Ovary (tissue), 9 donors: Measurements from ENCODE around the gene PROX1. TPM values are rescaled to one million over a fixed set of nuclear protein-coding genes. Genes with fewer than 3 reads are reported as not detected.
A peak's percentile ranks its signal among the peaks of the same experiment; 100 is the strongest.

Experiments used
- DNase-seq, 5 donors: peaks; one replicate each; pipeline ENCODE4 v3.0.0-alpha.2; 2019 to 2020
- H3K27ac ChIP-seq, 2 donors: fragments of 200-600 bp; one replicate each; pipeline versions ENCODE4 v1.5.1 to v1.8.0; 2019 to 2022
- H3K27me3 ChIP-seq: fragments of 200-600 bp; one replicate; pipeline ENCODE4 v1.8.0; 2022
- H3K36me3 ChIP-seq: fragments of 200-600 bp; sonication (generic); one replicate; pipeline ENCODE4 v1.5.1; 2019
- H3K4me1 ChIP-seq: one replicate; pipeline ENCODE4 v1.8.1; 2013; ENCODE audit warnings: mild to moderate bottlenecking, moderate library complexity; ENCODE audit not compliant: insufficient read depth
- H3K4me3 ChIP-seq: fragments of 200-600 bp; sonication (generic); one replicate; pipeline ENCODE4 v1.5.1; 2017
- H3K9me3 ChIP-seq, 2 donors: fragments of 200-600 bp in 1 of 2; sonication (generic) in 1 of 2; one replicate each; pipeline versions ENCODE4 v1.5.1 to v1.8.1; 2013 to 2019; ENCODE audit warnings: mild to moderate bottlenecking in 1 of 2, moderate library complexity in 1 of 2
- EP300 ChIP-seq: sonication (generic); formaldehyde crosslinking; IDR thresholded peaks from one replicate; pipeline ENCODE4 v1.6.1; 2017; ENCODE audit warnings: antibody characterized with exemption
- POLR2A ChIP-seq: fragments of 450-650 bp; IDR thresholded peaks from one replicate; pipeline ENCODE4 v1.6.1; 2017; ENCODE audit warnings: antibody characterized with exemption, mild to moderate bottlenecking, moderate library complexity
- WGBS, 3 donors: extraction: QIAGEN DNeasy Blood & Tissue Kit in 1 of 3; methylation state at CpG; one replicate each; pipeline versions ENCODE4 v1.1.5 to v1.1.7; 2013 to 2017; 5-methylcytosine and 5-hydroxymethylcytosine counted together
- intact Hi-C, 4 donors: fragments of 100-400 bp; cut with DNase I; formaldehyde crosslinking; loops; one replicate each; pipeline versions ENCODE4 v1.11.0 to v1.15.1; 2022 to 2023
- polyA plus RNA-seq, 2 donors: library from polyadenylated mRNA; stranded (reverse); fragments of 200-250 nt in 1 of 2; fragments of 350-450 nt in 1 of 2; fragmentation: Illumina TruSeq in 1 of 2; extraction: RNeasy Lipid Tissue Mini Kit (QIAGEN cat#74804) in 1 of 2; gene quantifications; one replicate each; pipeline ENCODE4 v1.2.3, GENCODE V29; 2013 to 2014
- total RNA-seq, 7 donors: library from RNA; depleted of rRNA in 2 of 7; stranded (reverse); fragments of >200 nt in 2 of 7; fragmentation: NEBNext Ultra II Directional in 3 of 7; extraction: Animal tissue kit (Norgen Biotek cat#: 25700) in 3 of 7; gene quantifications; one replicate each; pipeline versions ENCODE4 v1.1.0 to v1.2.4, GENCODE V29; 2016 to 2023
- TF ChIP-seq, protein P1 (sequence below), 3 donors: fragments of 450-650 bp in 2 of 3; fragments of 200-600 bp in 1 of 3; IDR thresholded peaks; one replicate each; pipeline versions ENCODE4 v1.5.1 to v1.8.0; 2016 to 2022; ENCODE audit warnings: antibody characterized with exemption in 3 of 3, mild to moderate bottlenecking in 1 of 3
- donor health status: DM: no; HTN: no; CAD: no; lungs with moderate emphysema.
- donor health status: DM: no; HTN: no; CAD: no.
- donor health status: Bipolar disorder and iron deficiency.
- donor health status: DM: yes; HTN: yes; CAD: no.
- donor health status: DM: no; HTN: no; CAD: no.
- donor health status: DM: yes; HTN: yes; CAD: no.

The PROX1 gene
- total and polyA plus RNA-seq, 9 donors = 3.6 to 23.6 (median 13.2) TPM

DNA sequence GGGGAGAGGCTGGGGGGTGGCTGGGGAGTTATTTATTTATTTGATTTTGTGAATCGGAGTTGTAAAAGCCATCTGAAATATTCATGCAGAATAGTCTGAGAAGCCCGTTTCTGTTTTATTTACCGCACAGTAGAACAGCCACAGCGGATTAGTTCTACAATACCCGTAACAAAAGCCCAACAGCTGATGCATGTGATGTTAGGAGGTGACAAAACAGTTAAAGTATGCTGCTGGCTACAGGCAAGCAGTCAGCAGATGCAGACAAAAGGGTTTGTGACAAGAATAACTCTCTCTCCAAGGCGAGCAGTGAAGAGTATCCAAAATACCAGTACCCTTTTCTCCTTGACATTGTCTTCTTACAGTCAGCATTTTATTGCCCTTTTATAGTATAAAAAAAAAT, 42.0 kb downstream of the PROX1 start:
- Histone ChIP-seq H3K9me3 (no peaks in the 10 kb centered on the region), H3K27ac (peak overlapping the region in 1 of 2 donors; percentile 68), H3K4me3 (no peak overlapping the region), H3K4me1 (peaks cover 18% of the 10 kb centered on the region), H3K27me3 (no peaks in the 10 kb centered on the region), H3K36me3 (no peaks in the 10 kb centered on the region)
- DNase-seq = no peak
- TF ChIP-seq EP300 = no peak
- TF ChIP-seq POLR2A = no peak
- TF ChIP-seq, protein P1, sequence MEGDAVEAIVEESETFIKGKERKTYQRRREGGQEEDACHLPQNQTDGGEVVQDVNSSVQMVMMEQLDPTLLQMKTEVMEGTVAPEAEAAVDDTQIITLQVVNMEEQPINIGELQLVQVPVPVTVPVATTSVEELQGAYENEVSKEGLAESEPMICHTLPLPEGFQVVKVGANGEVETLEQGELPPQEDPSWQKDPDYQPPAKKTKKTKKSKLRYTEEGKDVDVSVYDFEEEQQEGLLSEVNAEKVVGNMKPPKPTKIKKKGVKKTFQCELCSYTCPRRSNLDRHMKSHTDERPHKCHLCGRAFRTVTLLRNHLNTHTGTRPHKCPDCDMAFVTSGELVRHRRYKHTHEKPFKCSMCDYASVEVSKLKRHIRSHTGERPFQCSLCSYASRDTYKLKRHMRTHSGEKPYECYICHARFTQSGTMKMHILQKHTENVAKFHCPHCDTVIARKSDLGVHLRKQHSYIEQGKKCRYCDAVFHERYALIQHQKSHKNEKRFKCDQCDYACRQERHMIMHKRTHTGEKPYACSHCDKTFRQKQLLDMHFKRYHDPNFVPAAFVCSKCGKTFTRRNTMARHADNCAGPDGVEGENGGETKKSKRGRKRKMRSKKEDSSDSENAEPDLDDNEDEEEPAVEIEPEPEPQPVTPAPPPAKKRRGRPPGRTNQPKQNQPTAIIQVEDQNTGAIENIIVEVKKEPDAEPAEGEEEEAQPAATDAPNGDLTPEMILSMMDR (IDR thresholded peaks at IDR 0.05) = no peak
- WGBS, 3 donors = 52 to 80% (median 61%) methylated on average over 6 of the region's 6 CpGs
- intact Hi-C loops = no loop called here

DNA sequence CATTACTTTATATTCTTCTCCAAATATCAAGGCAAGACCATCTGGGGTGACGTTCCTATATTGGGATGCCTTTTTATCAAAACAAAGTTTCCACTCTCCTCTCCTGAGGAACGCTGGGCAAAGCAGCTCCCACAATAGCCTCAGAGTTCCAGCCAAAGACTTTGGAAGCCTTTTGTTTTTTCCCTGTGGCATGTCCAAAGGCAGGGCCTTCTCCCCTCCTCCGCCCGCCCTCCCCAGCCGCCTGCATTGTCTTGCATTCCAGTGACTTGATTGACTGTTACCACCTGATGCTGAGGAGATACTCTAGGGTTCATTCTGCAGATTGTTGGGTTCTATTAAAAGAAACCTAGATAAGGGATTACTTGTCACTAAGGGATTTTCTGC, 43.5 kb downstream of the PROX1 start:
- Histone ChIP-seq H3K27me3 (no peaks in the 10 kb centered on the region), H3K27ac (no peak overlapping the region), H3K4me1 (peaks cover 18% of the 10 kb centered on the region), H3K36me3 (no peaks in the 10 kb centered on the region), H3K9me3 (no peaks in the 10 kb centered on the region), H3K4me3 (no peak overlapping the region)
- TF ChIP-seq POLR2A (no peak), EP300 (no peak)
- TF ChIP-seq, protein P1 (IDR thresholded peaks at IDR 0.05) = no peak
- DNase-seq = no peak
- intact Hi-C loops = no loop called here
- WGBS, 3 donors = 82 to 85% (median 82%) methylated on average over 5 of the region's 5 CpGs

DNA sequence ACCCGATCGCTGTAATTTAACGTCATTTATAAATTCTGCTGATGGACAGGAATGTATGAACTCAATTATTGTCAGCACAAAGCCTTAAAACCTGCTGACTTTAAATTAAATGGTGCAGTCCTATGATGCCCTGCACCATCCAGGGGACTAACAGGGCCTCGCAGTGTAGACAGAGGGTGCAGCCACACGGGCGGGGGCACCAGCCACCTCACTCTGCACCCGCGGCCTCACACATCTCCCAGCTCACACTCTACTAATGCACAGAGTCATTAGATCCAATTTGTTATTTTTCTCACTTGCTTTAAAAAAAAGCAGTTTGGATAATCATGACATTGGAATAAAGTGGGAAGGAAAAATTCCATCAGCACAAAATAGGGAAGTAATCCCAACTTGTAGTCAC, 49.7 kb downstream of the PROX1 start:
- Histone ChIP-seq H3K27ac (no peak overlapping the region), H3K9me3 (no peaks in the 10 kb centered on the region), H3K4me1 (no peaks in the 10 kb centered on the region), H3K27me3 (no peaks in the 10 kb centered on the region), H3K36me3 (no peaks in the 10 kb centered on the region), H3K4me3 (no peak overlapping the region)
- 86 to 93% (median 89%) methylated on average over 8 of the region's 8 CpGs for WGBS, 3 donors
- TF ChIP-seq POLR2A (no peak), EP300 (no peak)
- TF ChIP-seq, protein P1 (IDR thresholded peaks at IDR 0.05) = no peak
- DNase-seq = no peak
- intact Hi-C loops = no loop called here

DNA sequence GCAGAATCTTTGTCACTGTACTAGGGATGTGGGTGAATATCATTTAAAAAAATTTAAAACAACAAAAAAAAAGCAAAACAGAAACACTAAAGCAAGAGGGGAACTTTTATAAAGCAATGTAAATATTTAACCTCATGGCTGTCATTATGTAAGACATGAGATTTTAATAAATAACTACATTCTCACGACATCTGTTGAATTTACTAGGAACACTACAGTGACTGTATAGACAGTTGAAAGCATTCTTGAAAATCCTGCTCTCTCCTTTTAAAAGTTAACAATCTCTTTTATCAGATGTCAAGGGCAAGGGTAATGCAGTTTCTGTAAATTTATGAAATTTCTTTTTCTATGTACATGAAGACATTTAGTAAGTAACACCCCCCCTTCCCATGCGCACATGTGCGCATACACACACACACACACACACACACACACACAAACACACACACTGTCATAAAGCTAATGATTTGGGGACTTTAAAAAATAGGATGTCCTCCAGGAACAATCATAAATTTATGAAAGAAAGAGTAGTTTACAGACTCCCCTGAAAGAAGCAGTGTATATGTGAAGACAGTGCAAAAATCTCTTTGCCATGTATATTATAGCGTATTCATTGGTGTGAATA, 51.7 kb downstream of the PROX1 start:
- no peak overlapping the region for H3K27ac ChIP-seq
- no peaks in the 10 kb centered on the region for H3K9me3 ChIP-seq
- no peak overlapping the region for H3K4me3 ChIP-seq
- no peaks in the 10 kb centered on the region for H3K27me3 ChIP-seq
- intact Hi-C loops = no loop called here
- H3K36me3 ChIP-seq = no peaks in the 10 kb centered on the region
- 72 to 82% (median 82%) methylated on average over 4 of the region's 4 CpGs for WGBS, 3 donors
- TF ChIP-seq POLR2A (no peak), EP300 (no peak)
- TF ChIP-seq, protein P1 (IDR thresholded peaks at IDR 0.05) = no peak
- DNase-seq = no peak
- H3K4me1 ChIP-seq = no peaks in the 10 kb centered on the region
